ENCODE data around the gene MIPOL1.

The MIPOL1 gene

GRCh38 chr14:37330910-37331309 is 133.2 kb downstream of the MIPOL1 start:
- no peak overlapping the region for H3K27ac Mint-ChIP-seq
- no peak for TF ChIP-seq CTCF (IDR thresholded peaks at IDR 0.05; ENCODE audit: unreplicated experiment in 3 of 3)
- H3K4me1 Mint-ChIP-seq: no peaks in the 10 kb centered on the region
- peaks cover 15% of the 10 kb centered on the region for H3K36me3 Mint-ChIP-seq (ENCODE audit: low read depth)
- no peak overlapping the region for H3K4me3 Mint-ChIP-seq
- H3K9me3 Mint-ChIP-seq: peaks cover 5% of the 10 kb centered on the region
- no peaks in the 10 kb centered on the region for H3K27me3 Mint-ChIP-seq (ENCODE audit: low read depth)

- no peak for TF ChIP-seq CTCF (IDR thresholded peaks at IDR 0.05; ENCODE audit: unreplicated experiment in 3 of 3)
Measured at GRCh38 chr14:37340353-37340752, 142.6 kb downstream of the MIPOL1 start.

DNA sequence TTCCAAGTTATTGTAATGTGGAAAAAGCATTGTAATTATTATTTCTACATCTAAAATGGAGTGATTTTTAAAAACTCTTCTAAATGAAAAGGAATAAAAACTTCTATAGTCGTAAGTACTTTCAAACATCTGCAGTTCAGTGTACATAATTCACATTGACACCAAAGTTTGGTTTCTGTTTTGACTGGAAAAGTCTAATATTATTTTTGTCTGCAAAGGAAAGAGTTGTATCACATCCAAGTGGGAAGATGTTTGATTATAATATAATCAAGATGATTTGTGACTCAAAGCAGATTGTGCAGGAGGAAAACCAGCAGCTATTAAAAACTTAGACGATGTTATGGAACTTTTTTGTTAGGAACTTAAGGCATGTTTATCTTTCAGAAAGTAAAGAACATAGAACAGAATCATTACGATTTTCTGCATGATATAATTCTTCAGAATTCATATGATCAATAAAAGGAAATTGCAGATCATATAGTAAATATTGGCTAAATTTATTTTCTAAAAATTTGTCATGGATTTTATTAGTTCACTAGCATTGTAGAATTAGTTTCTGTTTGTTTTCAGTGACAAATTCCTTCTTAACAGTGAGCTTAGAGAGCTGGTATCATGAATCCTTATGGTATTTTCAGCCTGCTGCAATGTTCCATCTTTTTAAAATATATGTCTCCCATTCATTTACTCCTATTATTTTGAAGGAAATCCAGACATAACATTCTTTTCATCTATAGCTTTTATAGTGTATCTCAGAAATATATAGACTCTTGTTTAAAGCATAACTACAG is 145.8 kb downstream of the MIPOL1 start:
- Mint-ChIP-seq H3K27me3 (ENCODE audit: low read depth) (peaks cover under 1% of the 10 kb centered on the region), H3K4me3 (peak overlapping the region in 2 of 3 experiments; percentile 4 to 28), H3K9me3 (peaks cover 15% of the 10 kb centered on the region), H3K36me3 (ENCODE audit: low read depth) (peaks cover 19% of the 10 kb centered on the region), H3K4me1 (no peaks in the 10 kb centered on the region), H3K27ac (peak overlapping the region in 2 of 3 experiments; percentile 10 to 34)
- no peak for TF ChIP-seq CTCF (IDR thresholded peaks at IDR 0.05; ENCODE audit: unreplicated experiment in 3 of 3)

More at GRCh38 chr14:37340353-37340752, 142.6 kb downstream of the MIPOL1 start:
- no peaks in the 10 kb centered on the region for H3K4me1 Mint-ChIP-seq
- H3K4me3 Mint-ChIP-seq: no peak overlapping the region
- no peak overlapping the region for H3K27ac Mint-ChIP-seq
- no peaks in the 10 kb centered on the region for H3K27me3 Mint-ChIP-seq (ENCODE audit: low read depth)
- no peaks in the 10 kb centered on the region for H3K9me3 Mint-ChIP-seq
- H3K36me3 Mint-ChIP-seq (ENCODE audit: low read depth): peaks cover 8% of the 10 kb centered on the region

DNA sequence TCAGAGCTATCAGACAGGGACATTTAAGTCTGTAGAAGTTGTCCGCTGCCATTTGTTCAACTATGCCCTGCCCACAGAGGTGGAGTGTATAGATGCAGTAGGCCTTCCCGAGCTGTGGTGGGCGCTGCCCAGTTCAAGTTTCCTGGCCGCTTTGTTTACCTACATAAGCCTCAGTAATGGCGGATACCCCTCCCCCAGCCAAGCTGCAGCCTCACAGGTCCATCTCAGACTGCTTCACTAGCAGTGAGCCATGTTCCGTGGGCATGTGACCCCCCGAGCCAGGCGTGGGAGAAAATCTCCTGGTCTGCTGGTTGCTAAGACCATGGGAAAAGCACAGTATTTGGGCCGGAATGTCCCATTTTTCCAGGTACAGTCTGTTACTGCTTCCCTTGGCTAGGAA is 165.9 kb downstream of the MIPOL1 start:
- peaks cover 59% of the 10 kb centered on the region for H3K9me3 Mint-ChIP-seq
- H3K36me3 Mint-ChIP-seq (ENCODE audit: low read depth): peaks cover 70% of the 10 kb centered on the region
- no peak overlapping the region for H3K4me3 Mint-ChIP-seq
- no peaks in the 10 kb centered on the region for H3K4me1 Mint-ChIP-seq
- no peaks in the 10 kb centered on the region for H3K27me3 Mint-ChIP-seq (ENCODE audit: low read depth)
- H3K27ac Mint-ChIP-seq: no peak overlapping the region
- no peak for TF ChIP-seq CTCF (IDR thresholded peaks at IDR 0.05; ENCODE audit: unreplicated experiment in 3 of 3)

DNA sequence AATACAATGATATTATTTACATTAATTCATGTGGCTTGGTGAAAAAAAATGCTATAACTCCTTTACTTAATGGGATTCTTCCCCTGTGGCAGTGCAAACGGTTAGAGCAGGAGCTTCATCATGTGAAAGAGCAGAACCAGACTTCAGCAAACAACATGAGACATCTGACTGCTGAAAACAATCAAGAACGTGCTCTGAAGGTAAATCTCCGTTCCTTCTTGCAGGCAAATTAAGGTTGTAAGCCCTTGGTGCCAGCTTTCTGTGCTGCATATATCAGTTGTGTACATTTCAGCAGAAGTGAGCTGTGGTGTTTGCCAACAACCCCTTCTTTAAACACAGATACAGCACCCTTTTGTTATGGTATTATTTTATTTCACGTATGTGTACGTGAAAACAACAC is 171.7 kb downstream of the MIPOL1 start:
- no peak for TF ChIP-seq CTCF (IDR thresholded peaks at IDR 0.05; ENCODE audit: unreplicated experiment in 3 of 3)
- H3K27ac Mint-ChIP-seq: no peak overlapping the region
- no peaks in the 10 kb centered on the region for H3K27me3 Mint-ChIP-seq (ENCODE audit: low read depth)
- H3K36me3 Mint-ChIP-seq (ENCODE audit: low read depth): peaks cover 22% of the 10 kb centered on the region
- H3K4me3 Mint-ChIP-seq: no peak overlapping the region
- H3K9me3 Mint-ChIP-seq: peaks cover 18% of the 10 kb centered on the region
- H3K4me1 Mint-ChIP-seq: no peaks in the 10 kb centered on the region

GRCh38 chr14:37375566-37375965 is 177.8 kb downstream of the MIPOL1 start:
- Mint-ChIP-seq H3K27ac (no peak overlapping the region), H3K27me3 (ENCODE audit: low read depth) (no peaks in the 10 kb centered on the region), H3K9me3 (no peaks in the 10 kb centered on the region), H3K4me3 (no peak overlapping the region), H3K36me3 (ENCODE audit: low read depth) (peaks cover 8% of the 10 kb centered on the region), H3K4me1 (no peaks in the 10 kb centered on the region)
- no peak for TF ChIP-seq CTCF (IDR thresholded peaks at IDR 0.05; ENCODE audit: unreplicated experiment in 3 of 3)

All from nephron (organoid).